Mesenchymal stem cell (in vitro differentiated cells and primary cell): ENCODE results near the gene SERPINI2.

Experiments
- DNase-seq: peaks from one replicate; pipeline ENCODE4 v3.0.0-alpha.2; 2013
- H2AFZ ChIP-seq: one replicate; pipeline ENCODE4 v1.6.1; 2013; ENCODE audit warnings: low read depth, mild to moderate bottlenecking, control low read depth, inconsistent platforms, low read length, moderate library complexity
- H2AK5ac ChIP-seq: 2 replicates; pipeline ENCODE4 v1.6.1; 2013; ENCODE audit warnings: low read length, moderate library complexity, mild to moderate bottlenecking, inconsistent platforms; ENCODE audit not compliant: severe bottlenecking
- H2BK120ac ChIP-seq: one replicate; pipeline ENCODE4 v1.6.1; 2013; ENCODE audit warnings: low read depth, mild to moderate bottlenecking, inconsistent platforms, low read length, moderate library complexity
- H2BK12ac ChIP-seq, 2 experiments: one replicate each; pipeline ENCODE4 v1.6.1; 2013; ENCODE audit warnings: inconsistent platforms in 2 of 2, low read length in 2 of 2, mild to moderate bottlenecking in 2 of 2, moderate library complexity in 2 of 2, control low read depth in 1 of 2
- H2BK15ac ChIP-seq: one replicate; pipeline ENCODE4 v1.6.1; 2013; ENCODE audit warnings: mild to moderate bottlenecking, low read depth, inconsistent platforms; ENCODE audit not compliant: poor library complexity, severe bottlenecking
- H2BK5ac ChIP-seq: 2 replicates; pipeline ENCODE4 v1.6.1; 2013; ENCODE audit warnings: low read depth, mild to moderate bottlenecking, low read length, control low read depth, inconsistent platforms; ENCODE audit not compliant: poor library complexity, severe bottlenecking
- H3K14ac ChIP-seq, 2 experiments: one replicate each; pipeline ENCODE4 v1.6.1; 2013; ENCODE audit warnings: inconsistent platforms in 2 of 2, low read length in 2 of 2, control low read depth in 1 of 2, mild to moderate bottlenecking in 1 of 2, moderate library complexity in 1 of 2
- H3K18ac ChIP-seq, 2 experiments: one replicate each; pipeline ENCODE4 v1.6.1; 2013; ENCODE audit warnings: inconsistent platforms in 2 of 2, low read length in 2 of 2, control low read depth in 1 of 2, low read depth in 1 of 2, mild to moderate bottlenecking in 1 of 2
- H3K23ac ChIP-seq, 2 experiments: one replicate each; pipeline ENCODE4 v1.6.1; 2013; ENCODE audit warnings: inconsistent platforms in 2 of 2, low read length in 2 of 2, mild to moderate bottlenecking in 2 of 2, moderate library complexity in 2 of 2, control low read depth in 1 of 2
- H3K27ac ChIP-seq: 2 replicates; pipeline ENCODE4 v1.5.1; 2013; ENCODE audit warnings: mild to moderate bottlenecking, moderate library complexity, low read length, control low read depth, inconsistent platforms; ENCODE audit not compliant: poor library complexity, severe bottlenecking
- H3K27me3 ChIP-seq, 2 experiments: 2 replicates each; pipeline versions ENCODE4 v1.6.1 to v1.7.0; 2013; ENCODE audit warnings: low read length in 2 of 2, mild to moderate bottlenecking in 2 of 2, moderate library complexity in 2 of 2, control low read depth in 1 of 2, inconsistent platforms in 1 of 2; ENCODE audit not compliant: control insufficient read depth in 1 of 2, insufficient read depth in 1 of 2
- H3K36me3 ChIP-seq, 2 experiments: 2 replicates each; pipeline versions ENCODE4 v1.6.1 to v1.7.0; 2013; ENCODE audit warnings: low read length in 2 of 2, control low read depth in 1 of 2, inconsistent platforms in 1 of 2, low read depth in 1 of 2, mild to moderate bottlenecking in 1 of 2; ENCODE audit not compliant: insufficient read depth in 2 of 2, control insufficient read depth in 1 of 2
- H3K4ac ChIP-seq, 2 experiments: one replicate each; pipeline ENCODE4 v1.6.1; 2013; ENCODE audit warnings: inconsistent platforms in 2 of 2, low read length in 2 of 2, mild to moderate bottlenecking in 2 of 2, moderate library complexity in 2 of 2, control low read depth in 1 of 2, low read depth in 1 of 2
- H3K4me1 ChIP-seq: 2 replicates; pipeline ENCODE4 v1.6.1; 2013; ENCODE audit warnings: low read depth, low read length, control low read depth; ENCODE audit not compliant: control insufficient read depth, insufficient read depth
- H3K4me2 ChIP-seq: 2 replicates; pipeline ENCODE4 v1.6.1; 2013; ENCODE audit warnings: low read length, mild to moderate bottlenecking, inconsistent platforms; ENCODE audit not compliant: poor library complexity, severe bottlenecking
- H3K4me3 ChIP-seq, 2 experiments: 2 replicates each; pipeline versions ENCODE4 v1.5.1 to v1.7.0; 2013; ENCODE audit warnings: low read length in 2 of 2, mild to moderate bottlenecking in 2 of 2, control low read depth in 1 of 2, low read depth in 1 of 2; ENCODE audit not compliant: insufficient read depth in 1 of 2
- H3K79me1 ChIP-seq: replicated peaks from 2 replicates; pipeline ENCODE4 v1.6.1; 2013; ENCODE audit warnings: mild to moderate bottlenecking, control low read depth, low read length, inconsistent platforms; ENCODE audit not compliant: poor library complexity, severe bottlenecking
- H3K9ac ChIP-seq: 2 replicates; pipeline ENCODE4 v1.7.0; 2013; ENCODE audit warnings: mild to moderate bottlenecking, low read length, moderate library complexity
- H3K9me3 ChIP-seq: 2 replicates; pipeline ENCODE4 v1.7.0; 2013; ENCODE audit warnings: mild to moderate bottlenecking, low read length; ENCODE audit not compliant: control insufficient read depth
- H4K8ac ChIP-seq: one replicate; pipeline ENCODE4 v1.6.1; 2013; ENCODE audit warnings: inconsistent platforms, mild to moderate bottlenecking, low read length, moderate library complexity
- H4K91ac ChIP-seq: one replicate; pipeline ENCODE4 v1.6.1; 2013; ENCODE audit warnings: mild to moderate bottlenecking, low read length, inconsistent platforms
- WGBS: methylation state at CpG from one replicate; pipeline ENCODE4 v1.1.7; 2013; ENCODE audit warnings: mixed read lengths; 5-methylcytosine and 5-hydroxymethylcytosine counted together

SERPINI2 gene

DNA sequence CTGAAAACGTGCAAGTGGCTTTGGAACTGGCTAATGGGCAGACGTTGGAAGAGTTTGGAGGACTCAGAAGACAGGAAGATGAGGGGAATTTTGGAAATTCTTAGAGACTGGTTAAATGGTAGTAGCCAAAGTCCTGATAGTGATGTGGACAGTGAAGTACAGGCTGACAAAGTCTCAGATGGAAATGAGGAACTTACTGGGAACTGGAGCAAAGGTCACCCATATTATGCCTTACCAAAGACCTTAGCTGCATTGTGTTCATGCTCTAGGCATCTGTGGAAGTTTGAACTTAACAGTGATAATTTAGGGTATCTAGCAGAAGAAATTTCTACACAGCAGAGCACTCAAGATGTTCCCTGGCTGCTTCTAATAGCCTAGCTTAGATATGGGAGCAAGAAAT is 28.6 kb upstream of the SERPINI2 start:
- Histone ChIP-seq H3K14ac (no peak overlapping the region), H3K9ac (no peak overlapping the region), H3K4me1 (no peaks in the 10 kb centered on the region), H3K79me1 (no peaks in the 10 kb centered on the region), H2AK5ac (no peak overlapping the region), H3K36me3 (no peaks in the 10 kb centered on the region), H3K4me2 (no peak overlapping the region), H3K27ac (no peak overlapping the region), H3K4ac (no peak overlapping the region), H3K9me3 (no peaks in the 10 kb centered on the region), H3K4me3 (no peak overlapping the region), H4K91ac (no peak overlapping the region), H3K23ac (no peak overlapping the region), H2BK5ac (no peak overlapping the region), H3K27me3 (no peaks in the 10 kb centered on the region), H4K8ac (no peak overlapping the region), H2AFZ (no peak overlapping the region), H3K18ac (no peak overlapping the region), H2BK120ac (no peak overlapping the region), H2BK12ac (no peak overlapping the region), H2BK15ac (no peak overlapping the region)
- no peak for DNase-seq
- 68% methylated on average over 2 of the region's 2 CpGs for WGBS

DNA sequence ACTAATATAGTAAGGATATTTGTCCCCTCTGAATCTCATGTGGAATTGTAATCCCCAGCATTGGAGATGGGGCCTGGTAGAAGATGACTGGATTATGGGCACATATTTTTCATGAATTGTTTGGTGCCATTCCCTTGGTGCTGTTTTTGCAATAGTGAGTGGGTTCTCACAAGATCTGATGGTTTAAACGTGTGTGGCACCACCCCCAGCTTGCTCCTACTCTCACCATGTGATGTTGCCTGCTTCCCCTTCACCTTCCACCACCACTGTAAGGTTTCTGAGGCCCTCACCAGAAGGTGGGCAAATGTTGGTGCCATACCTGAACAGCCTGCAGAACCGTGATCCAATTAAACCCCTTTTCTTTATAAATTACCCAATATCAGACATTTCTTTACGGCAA is 28.1 kb upstream of the SERPINI2 start:
- H4K91ac ChIP-seq, result no peak overlapping the region
- H3K4me2 ChIP-seq, result no peak overlapping the region
- no peak overlapping the region for H3K27ac ChIP-seq
- no peaks in the 10 kb centered on the region for H3K36me3 ChIP-seq
- no peaks in the 10 kb centered on the region for H3K4me1 ChIP-seq
- no peak overlapping the region for H3K4me3 ChIP-seq
- H2BK12ac ChIP-seq, result no peak overlapping the region
- H4K8ac ChIP-seq, result no peak overlapping the region
- WGBS, result 80% methylated on average over 3 of the region's 3 CpGs
- no peak overlapping the region for H3K23ac ChIP-seq
- no peaks in the 10 kb centered on the region for H3K9me3 ChIP-seq
- no peak overlapping the region for H3K18ac ChIP-seq
- DNase-seq, result no peak
- no peak overlapping the region for H2AK5ac ChIP-seq
- H3K9ac ChIP-seq, result no peak overlapping the region
- no peaks in the 10 kb centered on the region for H3K27me3 ChIP-seq
- no peak overlapping the region for H3K14ac ChIP-seq
- no peaks in the 10 kb centered on the region for H3K79me1 ChIP-seq
- H2BK15ac ChIP-seq, result no peak overlapping the region
- no peak overlapping the region for H2BK5ac ChIP-seq
- no peak overlapping the region for H2BK120ac ChIP-seq
- H2AFZ ChIP-seq, result no peak overlapping the region
- no peak overlapping the region for H3K4ac ChIP-seq

DNA sequence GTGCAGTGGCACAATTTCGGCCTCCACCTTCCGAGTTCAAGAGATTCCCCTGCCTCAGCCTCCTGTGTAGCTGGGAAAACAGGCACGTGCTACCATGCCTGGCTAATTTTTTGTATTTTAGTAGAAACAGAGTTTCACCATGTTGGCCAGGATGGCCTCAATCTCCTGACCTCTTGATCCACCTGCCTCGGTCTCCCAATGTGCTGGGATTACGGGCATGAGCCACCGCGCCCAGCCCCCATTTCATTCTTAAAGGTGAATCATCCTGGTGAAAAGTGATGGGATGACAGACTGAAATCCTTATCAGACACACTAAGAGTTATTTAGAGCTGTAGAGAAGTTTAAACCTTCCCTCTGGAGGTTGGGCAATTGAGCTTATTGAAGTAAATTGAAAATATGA is 24.1 kb upstream of the SERPINI2 start:
- Histone ChIP-seq H2BK120ac (no peak overlapping the region), H3K4ac (no peak overlapping the region)
- 93% methylated on average over 6 of the region's 7 CpGs for WGBS

GRCh38 chr3:167493244-167493643 is 19.4 kb upstream of the SERPINI2 start:
- 84% methylated on average over 3 of the region's 3 CpGs for WGBS

More for the DNA sequence above, 24.1 kb upstream of the SERPINI2 start:
- Histone ChIP-seq H2AK5ac (no peak overlapping the region), H2AFZ (no peak overlapping the region), H3K23ac (no peak overlapping the region), H3K79me1 (no peaks in the 10 kb centered on the region), H3K27me3 (no peaks in the 10 kb centered on the region), H4K91ac (no peak overlapping the region), H3K36me3 (no peaks in the 10 kb centered on the region), H3K14ac (no peak overlapping the region), H3K27ac (no peak overlapping the region), H3K4me1 (no peaks in the 10 kb centered on the region), H3K18ac (no peak overlapping the region), H2BK12ac (no peak overlapping the region), H3K4me3 (no peak overlapping the region), H2BK5ac (no peak overlapping the region), H3K9me3 (no peaks in the 10 kb centered on the region), H4K8ac (no peak overlapping the region), H3K9ac (no peak overlapping the region), H2BK15ac (no peak overlapping the region), H3K4me2 (no peak overlapping the region)
- DNase-seq, result no peak

More at GRCh38 chr3:167493244-167493643, 19.4 kb upstream of the SERPINI2 start:
- no peak overlapping the region for H3K18ac ChIP-seq
- H3K4me3 ChIP-seq, result no peak overlapping the region
- no peaks in the 10 kb centered on the region for H3K4me1 ChIP-seq
- H3K27ac ChIP-seq, result no peak overlapping the region
- H3K79me1 ChIP-seq, result no peaks in the 10 kb centered on the region
- H3K36me3 ChIP-seq, result no peaks in the 10 kb centered on the region
- no peak overlapping the region for H3K23ac ChIP-seq
- H3K14ac ChIP-seq, result no peak overlapping the region
- no peaks in the 10 kb centered on the region for H3K27me3 ChIP-seq
- H2BK12ac ChIP-seq, result no peak overlapping the region
- H4K91ac ChIP-seq, result no peak overlapping the region
- H3K9me3 ChIP-seq, result no peaks in the 10 kb centered on the region
- DNase-seq, result no peak
- no peak overlapping the region for H3K4ac ChIP-seq
- no peak overlapping the region for H3K4me2 ChIP-seq
- H4K8ac ChIP-seq, result no peak overlapping the region
- H2BK15ac ChIP-seq, result no peak overlapping the region
- no peak overlapping the region for H2AFZ ChIP-seq
- H3K9ac ChIP-seq, result no peak overlapping the region
- no peak overlapping the region for H2BK120ac ChIP-seq
- no peak overlapping the region for H2AK5ac ChIP-seq
- H2BK5ac ChIP-seq, result no peak overlapping the region
